T-helper 1 cell treated with Interleukin-12 subunit alpha and Interleukin-12 subunit beta and Interleukin-4 antibody, amounts not matched to agents 30 μg/mL and 1 μg/mL, for 36 hours (primary cell): ENCODE results near the gene TEF.
A peak's percentile ranks its signal among the peaks of the same experiment; 100 is the strongest.
"Not testable (repeated sequence)": the region's sequence is repeated elsewhere in the genome, so short reads cannot be mapped to it uniquely, and the experiment has no call there.

Experiments
- H3K27ac Mint-ChIP-seq: one replicate; pipeline ENCODE4 v1.8.0; 2021; ENCODE audit warnings: mild to moderate bottlenecking, mixed read lengths
- H3K27me3 Mint-ChIP-seq: one replicate; pipeline ENCODE4 v1.8.0; 2021; ENCODE audit warnings: low read depth, mixed read lengths
- H3K36me3 Mint-ChIP-seq: one replicate; pipeline ENCODE4 v1.8.0; 2021; ENCODE audit warnings: low read depth, mixed read lengths
- H3K4me1 Mint-ChIP-seq: one replicate; pipeline ENCODE4 v1.8.0; 2021; ENCODE audit warnings: low read depth, mixed read lengths
- H3K4me3 Mint-ChIP-seq: one replicate; pipeline ENCODE4 v1.8.0; 2021; ENCODE audit warnings: mild to moderate bottlenecking, moderate library complexity, mixed read lengths
- H3K9me3 Mint-ChIP-seq: one replicate; pipeline ENCODE4 v1.8.0; 2021; ENCODE audit warnings: mixed read lengths

The TEF gene

GRCh38 chr22:41410311-41410751 is 28.6 kb downstream of the TEF start:
- H3K4me1 Mint-ChIP-seq = peaks cover 19% of the 10 kb centered on the region

DNA sequence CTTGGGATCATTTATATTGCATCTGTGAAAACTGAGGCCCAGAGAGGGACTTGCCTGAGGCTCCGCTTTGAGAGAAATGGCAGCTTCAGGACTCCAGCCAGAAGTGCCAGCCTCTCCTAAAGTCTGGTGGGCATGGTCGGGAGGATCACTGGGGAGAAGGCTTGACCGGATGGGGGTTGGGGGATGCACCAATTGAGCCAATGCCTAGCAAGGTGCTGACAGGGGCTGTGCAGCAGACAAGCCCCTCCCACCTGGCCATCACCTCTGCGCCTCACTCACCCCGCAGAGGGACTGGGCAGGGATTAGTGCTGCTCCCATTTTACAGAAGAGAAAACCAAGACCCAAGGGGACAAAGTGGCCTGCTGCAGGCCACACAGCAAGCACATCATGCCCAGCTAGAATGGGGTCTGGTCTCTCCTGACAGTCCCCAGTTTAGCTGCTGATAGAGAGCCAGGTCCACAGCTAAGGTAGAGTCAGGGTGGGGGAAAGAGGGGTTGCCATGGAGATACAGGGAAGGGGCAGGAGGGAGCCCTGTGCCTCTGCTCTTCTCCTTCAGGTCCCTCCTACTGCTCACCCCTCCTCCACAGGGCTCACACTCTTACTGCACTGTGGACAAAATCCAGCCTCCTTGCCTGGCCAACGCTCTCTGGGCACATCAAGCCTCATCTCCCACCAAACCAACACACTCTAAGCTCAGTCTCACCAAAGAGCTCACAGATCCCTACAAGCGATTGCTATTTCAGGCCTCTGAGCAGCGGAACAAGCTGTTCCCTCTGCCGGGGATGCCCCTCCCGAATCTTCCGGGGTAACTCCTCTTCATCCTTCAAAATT is 29.5 kb downstream of the TEF start:
- no peaks in the 10 kb centered on the region for H3K9me3 Mint-ChIP-seq
- no peaks in the 10 kb centered on the region for H3K27me3 Mint-ChIP-seq
- H3K36me3 Mint-ChIP-seq = peaks cover 8% of the 10 kb centered on the region
- H3K4me3 Mint-ChIP-seq = peak overlapping the region; percentile 46
- peak overlapping the region; percentile 15 for H3K27ac Mint-ChIP-seq
- peaks cover 22% of the 10 kb centered on the region for H3K4me1 Mint-ChIP-seq

More at GRCh38 chr22:41410311-41410751, 28.6 kb downstream of the TEF start:
- Mint-ChIP-seq H3K9me3 (no peaks in the 10 kb centered on the region), H3K4me3 (no peak overlapping the region), H3K27ac (peak overlapping the region; percentile 36), H3K27me3 (no peaks in the 10 kb centered on the region), H3K36me3 (peaks cover 5% of the 10 kb centered on the region)

DNA sequence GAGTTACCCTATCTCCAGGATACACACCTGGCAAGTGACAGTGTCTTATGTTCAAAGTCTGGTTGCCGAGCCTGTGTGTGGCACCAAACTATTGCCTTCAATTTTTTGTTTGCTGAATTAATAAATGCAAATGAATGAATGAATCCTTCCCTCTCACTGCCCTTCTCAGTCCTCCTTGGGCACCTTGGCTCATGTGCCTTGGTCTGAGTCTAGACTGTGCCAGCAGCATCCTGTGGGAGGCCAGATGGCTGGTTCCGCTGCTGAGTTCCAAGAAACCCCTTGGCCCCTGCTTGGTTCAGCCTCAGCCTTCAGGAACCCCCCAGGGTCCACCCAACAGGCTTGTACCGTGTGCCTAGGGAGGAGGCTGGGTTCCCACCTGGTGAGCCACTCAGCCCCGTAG is 33.8 kb downstream of the TEF start:
- Mint-ChIP-seq H3K27me3 (no peaks in the 10 kb centered on the region), H3K27ac (no peak overlapping the region), H3K4me3 (peak overlapping the region; percentile 98), H3K9me3 (no peaks in the 10 kb centered on the region), H3K4me1 (peaks cover 21% of the 10 kb centered on the region), H3K36me3 (peaks cover 8% of the 10 kb centered on the region)

DNA sequence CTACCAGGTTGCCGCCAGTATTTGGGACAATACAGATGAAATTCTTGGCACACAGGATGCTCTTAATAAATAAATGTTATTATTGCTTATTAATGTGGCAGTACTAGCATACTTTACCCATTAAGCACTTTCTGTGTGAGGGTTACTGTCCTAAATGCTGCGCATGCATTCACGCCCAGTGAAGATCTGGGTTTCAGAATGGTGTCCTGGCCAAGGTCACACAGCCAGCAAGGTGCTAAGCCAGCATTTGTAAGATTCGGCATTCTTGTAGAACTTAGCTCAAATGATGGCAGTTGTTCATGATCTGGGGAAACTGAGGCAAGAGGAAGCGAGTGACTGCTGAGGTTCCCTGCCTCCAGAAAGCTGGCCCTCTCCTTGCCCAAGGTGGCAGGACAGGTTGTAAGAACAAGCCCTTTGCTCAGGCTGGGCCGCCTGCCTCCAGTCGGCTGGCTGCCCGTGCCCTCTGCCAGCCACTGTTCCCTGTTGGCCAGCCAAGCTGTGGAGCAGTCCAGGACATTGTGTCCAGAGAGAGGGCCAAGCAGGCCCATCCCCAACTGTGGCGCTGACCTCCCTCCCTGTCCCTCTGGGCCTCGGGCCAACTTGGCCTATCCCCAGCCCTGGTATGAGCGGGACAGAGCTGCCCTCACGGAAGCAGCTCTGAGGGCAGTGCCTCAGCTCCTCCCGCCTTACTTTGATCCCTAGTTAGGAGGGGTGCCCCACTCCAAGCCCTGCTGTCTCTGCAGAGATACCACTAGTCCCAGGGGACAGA is 36.1 kb downstream of the TEF start:
- no peak overlapping the region for H3K27ac Mint-ChIP-seq
- peaks cover 11% of the 10 kb centered on the region for H3K4me1 Mint-ChIP-seq
- no peaks in the 10 kb centered on the region for H3K27me3 Mint-ChIP-seq
- H3K4me3 Mint-ChIP-seq = no peak overlapping the region
- H3K9me3 Mint-ChIP-seq = no peaks in the 10 kb centered on the region
- peaks cover 8% of the 10 kb centered on the region for H3K36me3 Mint-ChIP-seq

DNA sequence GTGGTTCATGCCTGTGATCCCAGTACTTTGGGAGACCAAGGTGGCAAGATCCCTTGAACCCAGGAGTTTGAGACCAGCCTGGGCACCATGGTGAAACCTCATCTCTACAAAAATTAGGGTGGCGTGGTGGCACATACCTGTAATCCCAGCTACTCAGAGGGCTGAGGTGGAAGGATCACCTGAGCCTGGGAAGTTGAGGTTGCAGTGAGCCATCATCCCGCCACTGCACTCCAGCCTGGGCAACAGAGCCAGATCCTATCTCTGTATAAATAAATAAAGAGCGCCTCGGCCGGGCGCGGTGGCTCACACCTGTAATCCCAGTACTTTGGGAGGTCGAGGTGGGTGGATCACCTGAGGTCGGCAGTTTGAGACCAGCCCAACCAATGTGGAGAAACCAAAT is 37.0 kb downstream of the TEF start:
- peaks cover 8% of the 10 kb centered on the region for H3K36me3 Mint-ChIP-seq
- H3K4me1 Mint-ChIP-seq = peaks cover 7% of the 10 kb centered on the region
- no peaks in the 10 kb centered on the region for H3K27me3 Mint-ChIP-seq
- no peak overlapping the region for H3K27ac Mint-ChIP-seq
- H3K4me3 Mint-ChIP-seq = no peak overlapping the region
- H3K9me3 Mint-ChIP-seq = no peaks in the 10 kb centered on the region

DNA sequence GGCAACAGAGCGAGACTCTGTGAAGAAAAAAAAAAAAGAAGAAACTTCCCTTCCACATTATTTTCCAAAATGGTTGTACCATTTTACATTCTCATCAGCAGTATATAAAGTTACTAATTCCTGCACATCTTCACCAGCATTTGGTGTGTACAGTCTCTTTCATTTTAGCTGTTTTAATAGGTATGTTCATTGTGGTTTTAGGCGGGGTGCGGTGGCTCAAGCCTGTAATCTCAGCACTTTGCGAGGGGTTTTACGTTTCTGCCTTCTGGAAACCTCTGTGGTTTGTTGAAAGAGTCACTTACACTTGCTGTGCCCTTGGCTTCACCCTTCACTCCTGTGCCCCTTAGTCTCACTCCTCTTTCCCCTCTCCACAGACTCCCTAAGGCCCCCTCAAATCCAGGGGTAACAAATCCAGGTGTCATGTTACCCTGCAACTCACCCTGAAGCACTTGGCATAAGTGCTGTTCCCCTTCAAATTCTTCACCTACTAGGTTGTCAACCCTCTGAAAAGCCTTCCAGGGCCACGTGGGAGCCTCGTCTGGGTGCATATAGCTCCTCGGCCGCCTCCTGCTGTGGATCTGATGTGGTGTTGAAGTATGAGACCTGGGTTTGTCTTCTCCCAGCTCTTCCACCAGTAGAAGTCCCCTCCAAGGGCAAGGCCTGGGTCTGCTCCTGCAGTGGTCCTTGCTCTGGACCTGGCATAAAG is 44.1 kb downstream of the TEF start:
- peaks cover 11% of the 10 kb centered on the region for H3K4me1 Mint-ChIP-seq
- peak overlapping the region; percentile 92 for H3K27ac Mint-ChIP-seq
- peak overlapping the region; percentile 57 for H3K4me3 Mint-ChIP-seq
- H3K27me3 Mint-ChIP-seq = no peaks in the 10 kb centered on the region
- H3K9me3 Mint-ChIP-seq = no peaks in the 10 kb centered on the region
- peaks cover 10% of the 10 kb centered on the region for H3K36me3 Mint-ChIP-seq

- Mint-ChIP-seq H3K4me1 (peaks cover 11% of the 10 kb centered on the region), H3K27ac (no peak overlapping the region), H3K27me3 (no peaks in the 10 kb centered on the region), H3K36me3 (peaks cover 21% of the 10 kb centered on the region), H3K9me3 (no peaks in the 10 kb centered on the region), H3K4me3 (no peak overlapping the region)
These were observed 47.6 kb downstream of the TEF start for GRCh38 chr22:41429232-41429950.

DNA sequence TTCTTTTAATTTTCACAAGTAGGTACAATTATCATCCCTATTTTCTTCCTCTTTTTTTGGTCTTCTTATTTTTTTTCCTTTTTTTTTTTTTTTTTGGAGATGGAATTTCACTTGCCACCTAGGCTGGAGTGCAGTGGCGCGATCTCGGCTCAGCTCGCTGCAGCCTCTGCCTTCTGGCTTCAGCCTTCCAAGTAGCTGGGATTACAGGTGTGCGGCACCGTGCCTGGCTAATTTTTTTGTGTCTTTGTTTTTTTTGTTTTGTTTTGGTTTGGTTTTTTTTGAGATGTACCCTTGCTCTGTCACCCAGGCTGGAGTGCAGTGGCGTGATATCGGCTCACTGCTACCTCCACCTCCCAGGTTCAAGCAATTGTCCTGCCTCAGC is 48.2 kb downstream of the TEF start:
- Mint-ChIP-seq H3K27ac (no peak overlapping the region), H3K4me1 (peaks cover 11% of the 10 kb centered on the region), H3K27me3 (no peaks in the 10 kb centered on the region), H3K36me3 (peaks cover 21% of the 10 kb centered on the region), H3K9me3 (no peaks in the 10 kb centered on the region), H3K4me3 (no peak overlapping the region)

DNA sequence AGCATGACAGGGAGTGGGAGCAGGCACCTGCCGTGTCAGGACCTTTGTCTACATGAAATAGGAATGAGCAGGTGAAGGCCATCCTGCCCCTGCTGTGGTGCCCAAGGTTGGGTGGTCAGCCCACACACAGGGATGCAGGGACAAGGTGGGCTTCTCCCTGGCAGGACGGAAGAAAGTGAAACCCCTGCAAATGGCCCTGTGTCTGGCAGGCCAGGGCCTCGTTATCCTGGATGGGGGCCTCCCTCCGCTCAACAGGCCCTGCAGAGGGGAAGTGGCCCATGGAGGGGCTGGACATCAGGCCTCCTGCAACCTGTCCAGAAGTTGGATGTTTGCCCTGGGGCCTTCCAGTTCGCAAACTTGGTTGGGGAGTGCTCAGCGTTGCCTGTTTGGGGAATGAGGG is 49.9 kb downstream of the TEF start:
- Mint-ChIP-seq H3K36me3 (peaks cover 28% of the 10 kb centered on the region), H3K4me1 (peaks cover 4% of the 10 kb centered on the region), H3K27me3 (no peaks in the 10 kb centered on the region), H3K9me3 (no peaks in the 10 kb centered on the region), H3K4me3 (no peak overlapping the region), H3K27ac (peak overlapping the region; percentile 26)

- H3K4me3 Mint-ChIP-seq, H3K4me1 Mint-ChIP-seq, H3K27ac Mint-ChIP-seq, H3K9me3 Mint-ChIP-seq, H3K27me3 Mint-ChIP-seq: not testable (repeated sequence)
- H3K36me3 Mint-ChIP-seq = peaks cover 31% of the 10 kb centered on the region
These were observed 51.7 kb downstream of the TEF start for GRCh38 chr22:41433480-41433879.

DNA sequence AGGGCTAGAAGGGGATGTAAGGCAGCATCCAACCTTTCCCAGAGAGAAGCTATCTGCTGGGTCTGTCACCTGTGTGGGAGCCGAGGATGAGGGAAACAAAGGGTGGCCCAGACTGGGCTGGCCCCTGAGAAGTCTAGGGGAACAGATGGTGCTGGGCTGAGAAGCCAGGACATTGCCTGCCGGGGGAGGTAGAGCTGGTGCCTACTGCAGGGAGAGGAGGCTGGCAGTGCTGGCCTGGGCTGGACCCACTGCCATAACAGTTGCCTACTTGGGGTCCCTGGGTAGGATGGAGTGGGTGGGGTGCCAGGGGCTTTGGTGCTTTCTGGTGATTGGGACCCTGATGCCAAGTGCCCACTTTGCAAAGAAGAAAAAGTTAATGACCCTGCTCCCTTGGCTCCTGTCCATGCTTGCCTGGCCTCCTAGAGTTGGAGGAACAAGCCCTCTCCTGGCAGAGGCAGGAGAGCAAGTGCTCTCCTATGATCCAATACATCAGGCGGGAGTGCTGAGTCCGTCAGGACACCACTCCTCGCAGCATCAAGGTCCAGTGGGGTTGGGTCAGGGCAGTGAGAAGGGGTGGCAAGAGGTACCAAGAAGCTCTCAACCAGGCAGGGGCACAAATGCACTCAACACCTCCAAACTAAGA is 52.7 kb downstream of the TEF start:
- not testable (repeated sequence) for H3K27me3 Mint-ChIP-seq, H3K9me3 Mint-ChIP-seq, H3K4me3 Mint-ChIP-seq, H3K4me1 Mint-ChIP-seq, H3K27ac Mint-ChIP-seq
- peaks cover 31% of the 10 kb centered on the region for H3K36me3 Mint-ChIP-seq

DNA sequence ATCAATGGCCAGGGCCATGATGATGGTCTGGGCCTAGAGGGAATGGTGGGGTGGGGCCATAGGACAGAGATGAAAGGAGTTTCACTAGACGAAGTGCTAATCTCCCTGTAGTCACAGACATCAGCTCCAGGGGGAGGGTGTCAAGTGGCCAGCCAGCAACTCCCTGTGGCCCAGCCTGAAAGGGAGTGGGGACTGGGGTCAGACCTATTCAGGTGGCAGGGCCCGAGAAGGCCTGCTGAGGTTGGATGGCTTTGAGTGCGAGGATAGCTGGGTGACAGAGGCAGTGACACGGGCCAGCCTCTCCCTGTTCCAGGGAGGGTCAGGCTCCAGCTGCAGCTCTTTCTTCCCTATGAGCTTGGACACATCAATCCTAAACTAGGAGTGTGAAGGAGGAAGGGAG is 53.8 kb downstream of the TEF start:
- H3K27ac Mint-ChIP-seq = no peak overlapping the region
- H3K27me3 Mint-ChIP-seq = no peaks in the 10 kb centered on the region
- peaks cover 31% of the 10 kb centered on the region for H3K36me3 Mint-ChIP-seq
- no peak overlapping the region for H3K4me3 Mint-ChIP-seq
- no peaks in the 10 kb centered on the region for H3K4me1 Mint-ChIP-seq
- no peaks in the 10 kb centered on the region for H3K9me3 Mint-ChIP-seq

GRCh38 chr22:41436322-41437113 is 54.8 kb downstream of the TEF start:
- Mint-ChIP-seq H3K4me1 (no peaks in the 10 kb centered on the region), H3K9me3 (no peaks in the 10 kb centered on the region), H3K36me3 (peaks cover 24% of the 10 kb centered on the region), H3K4me3 (no peak overlapping the region), H3K27ac (peak overlapping the region; percentile 45), H3K27me3 (no peaks in the 10 kb centered on the region)
